T-helper 17 cell (primary cell): ENCODE data around the gene PCSK2. TPM values are rescaled to one million over a fixed set of nuclear protein-coding genes. Genes with fewer than 3 reads are reported as not detected.

Experiments used
- ATAC-seq: fragments of 150-1000 bp; cut with Tn5 transposase; 2 replicates; pipeline ENCODE4 v1.10.0; 2021; ENCODE audit warnings: mild to moderate bottlenecking, moderate library complexity
- DNase-seq, 3 donors: peaks; one replicate each; pipeline versions ENCODE4 v3.0.0 to v3.0.0-alpha.2; 2020 to 2021
- H3K9me3 ChIP-seq: one replicate; pipeline ENCODE4 v1.7.0; 2013; ENCODE audit warnings: low read length, mild to moderate bottlenecking; ENCODE audit not compliant: control insufficient read depth, poor library complexity, severe bottlenecking
- H3K27ac Mint-ChIP-seq: one replicate; pipeline ENCODE4 v1.8.0; 2022; ENCODE audit warnings: mild to moderate bottlenecking, moderate library complexity, mixed read lengths
- H3K27me3 Mint-ChIP-seq: one replicate; pipeline ENCODE4 v1.8.0; 2022; ENCODE audit warnings: mixed read lengths
- H3K36me3 Mint-ChIP-seq: one replicate; pipeline ENCODE4 v1.8.0; 2022; ENCODE audit warnings: low read depth, mixed read lengths
- H3K4me1 Mint-ChIP-seq: one replicate; pipeline ENCODE4 v1.8.0; 2022; ENCODE audit warnings: mild to moderate bottlenecking, mixed read lengths
- H3K4me3 Mint-ChIP-seq: one replicate; pipeline ENCODE4 v1.8.0; 2022; ENCODE audit warnings: mild to moderate bottlenecking, moderate library complexity, mixed read lengths
- total RNA-seq, 4 donors: library from RNA in 2 of 4; stranded (reverse) in 2 of 4; gene quantifications; one replicate each; pipeline ENCODE4 v1.2.3 and lab custom pipeline; 2022 to 2026

PCSK2 gene
- total RNA-seq, 2 donors from 2014 or later: not detected

DNA sequence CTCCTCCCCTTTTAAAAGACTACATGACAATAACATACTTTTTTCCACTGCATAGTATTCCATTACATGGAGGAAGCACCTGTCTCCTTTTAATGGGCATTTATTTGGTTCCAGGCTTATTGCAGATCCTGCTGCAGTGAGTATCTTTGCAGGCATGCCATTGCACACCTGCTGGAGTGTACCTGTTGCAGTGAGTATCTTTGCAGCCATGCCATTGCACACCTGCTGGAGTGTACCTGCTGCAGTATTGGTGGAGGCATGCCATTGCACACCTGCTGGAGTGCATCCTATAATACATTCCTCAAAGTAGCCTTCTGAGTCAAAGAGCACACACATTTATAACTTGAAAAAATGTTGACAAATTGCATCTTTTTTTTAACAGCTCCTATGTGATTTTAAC, 302.7 kb downstream of the PCSK2 start:
- DNase-seq (no peak), ATAC-seq (no peak)
- H3K27ac Mint-ChIP-seq: no peak overlapping the region
- H3K4me3 Mint-ChIP-seq: no peak overlapping the region
- H3K9me3 ChIP-seq: no peaks in the 10 kb centered on the region
- peaks cover 16% of the 10 kb centered on the region for H3K4me1 Mint-ChIP-seq
- H3K27me3 Mint-ChIP-seq: no peaks in the 10 kb centered on the region
- no peaks in the 10 kb centered on the region for H3K36me3 Mint-ChIP-seq

DNA sequence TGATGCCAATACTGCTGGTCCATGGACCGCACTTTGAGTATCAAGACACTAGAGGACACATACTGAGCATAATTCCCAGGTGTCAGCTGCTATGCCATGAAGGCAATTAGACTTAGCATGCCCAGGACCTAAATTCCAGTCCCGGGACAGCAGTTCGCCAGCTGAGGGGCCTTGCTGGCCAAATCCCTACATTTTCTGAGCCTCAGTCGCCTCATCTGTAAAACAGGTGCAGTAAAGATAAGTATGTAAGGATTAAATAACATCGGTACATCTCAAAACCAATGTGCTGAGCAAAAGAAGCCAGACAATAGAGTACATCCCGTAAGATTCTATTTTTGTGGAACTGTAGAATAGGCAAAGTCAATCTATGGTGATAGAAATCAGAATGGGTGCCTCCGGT, 303.3 kb downstream of the PCSK2 start:
- H3K9me3 ChIP-seq: no peaks in the 10 kb centered on the region
- Mint-ChIP-seq H3K4me3 (peak overlapping the region; percentile 50), H3K27ac (no peak overlapping the region), H3K36me3 (no peaks in the 10 kb centered on the region), H3K27me3 (no peaks in the 10 kb centered on the region), H3K4me1 (peaks cover 16% of the 10 kb centered on the region)
- ATAC-seq (no peak), DNase-seq (no peak)

GRCh38 chr20:17530716-17531664, 304.1 kb downstream of the PCSK2 start, which contains the start of gene BFSP1:
Gene BFSP1, minus strand, starts transcription at chr20:17531379. Its CDS starts 50 bp downstream, at chr20:17531329.
- H3K27me3 Mint-ChIP-seq: no peaks in the 10 kb centered on the region
- H3K4me1 Mint-ChIP-seq: peaks cover 13% of the 10 kb centered on the region
- H3K9me3 ChIP-seq: no peaks in the 10 kb centered on the region
- peak within 1 kb of the TSS; percentile 54 for H3K27ac Mint-ChIP-seq
- no peaks in the 10 kb centered on the region for H3K36me3 Mint-ChIP-seq
- DNase-seq (peak; percentile 10 to 30 (median 21)), ATAC-seq (peak; percentile 82)
- peak within 1 kb of the TSS; percentile 84 for H3K4me3 Mint-ChIP-seq

- Mint-ChIP-seq H3K4me1 (peaks cover 13% of the 10 kb centered on the region), H3K27me3 (no peaks in the 10 kb centered on the region), H3K27ac (peak overlapping the region; percentile 54), H3K36me3 (no peaks in the 10 kb centered on the region), H3K4me3 (peak overlapping the region; percentile 84)
- no peak for ATAC-seq
- H3K9me3 ChIP-seq: no peaks in the 10 kb centered on the region
- DNase-seq: no peak
These were observed 304.8 kb downstream of the PCSK2 start for GRCh38 chr20:17531665-17532025.

- no peak for ATAC-seq
- no peaks in the 10 kb centered on the region for H3K9me3 ChIP-seq
- no peak for DNase-seq
- Mint-ChIP-seq H3K4me1 (peaks cover 19% of the 10 kb centered on the region), H3K27ac (no peak overlapping the region), H3K4me3 (no peak overlapping the region), H3K27me3 (peaks cover 8% of the 10 kb centered on the region), H3K36me3 (no peaks in the 10 kb centered on the region)
These were observed 306.6 kb downstream of the PCSK2 start for GRCh38 chr20:17533396-17533795.

DNA sequence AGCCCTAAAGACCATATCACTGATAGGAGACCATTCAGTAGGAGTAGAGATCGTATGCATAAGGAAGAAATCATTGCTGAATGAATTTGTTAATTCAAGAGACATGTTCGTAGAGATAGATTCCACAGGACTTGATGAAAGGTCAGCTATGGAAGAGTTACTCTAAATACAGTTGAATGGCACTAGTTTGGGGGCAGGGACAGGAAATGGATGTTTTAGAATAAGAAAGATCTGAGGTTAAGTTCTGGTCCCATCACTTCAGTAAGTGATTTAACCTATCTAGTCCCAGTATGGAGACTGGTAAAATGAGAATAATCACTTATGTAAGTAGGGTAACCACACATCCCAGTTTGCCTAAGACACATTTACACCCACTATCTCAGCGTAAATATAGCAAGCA, 307.2 kb downstream of the PCSK2 start:
- Mint-ChIP-seq H3K27me3 (peaks cover 15% of the 10 kb centered on the region), H3K4me3 (no peak overlapping the region), H3K4me1 (peaks cover 19% of the 10 kb centered on the region), H3K36me3 (no peaks in the 10 kb centered on the region), H3K27ac (no peak overlapping the region)
- ATAC-seq (no peak), DNase-seq (no peak)
- H3K9me3 ChIP-seq: no peaks in the 10 kb centered on the region
